H1 (cell line): ENCODE results near the gene LIPM. TPM values are rescaled to one million over a fixed set of nuclear protein-coding genes. Genes with fewer than 3 reads are reported as not detected.

Experiments used
- CTCF ChIA-PET: fragments of 300-600 bp; sonication (Branson Sonifier 250); formaldehyde crosslinking; loops from one replicate; lab custom pipeline; 2021; ENCODE audit not compliant: partially characterized antibody; lab: Charles Lee
- POLR2A ChIA-PET: fragments of 300-600 bp; sonication (Branson Sonifier 250); formaldehyde crosslinking; loops from one replicate; lab custom pipeline; 2021; ENCODE audit warnings: inconsistent platforms; ENCODE audit not compliant: partially characterized antibody; lab: Charles Lee
- DNase-seq, 2 experiments: peaks; one replicate each; pipeline versions ENCODE4 v3.0.0 to v3.0.0-alpha.2; 2010 to 2022; ENCODE audit warnings: low spot score in 2 of 2, low read depth in 1 of 2, mixed read lengths in 1 of 2
- FAIRE-seq: peaks from 2 replicates; lab custom pipeline; 2011; peaks lifted over from hg19 to GRCh38; lab: Jason Lieb, UNC
- H2AFZ ChIP-seq: 2 replicates; pipeline ENCODE4 v1.8.1; 2012; ENCODE audit warnings: low read length, inconsistent platforms
- H2AK5ac ChIP-seq: 2 replicates; pipeline ENCODE4 v1.6.1; 2013; ENCODE audit warnings: low read depth, low read length
- H2BK120ac ChIP-seq: replicated peaks from 2 replicates; pipeline ENCODE3; 2013; ENCODE audit warnings: low read depth, low read length, inconsistent platforms
- H2BK12ac ChIP-seq: 2 replicates; pipeline ENCODE4 v1.6.1; 2013; ENCODE audit warnings: low read depth, low read length
- H2BK15ac ChIP-seq: 2 replicates; pipeline ENCODE4 v1.6.1; 2013; ENCODE audit warnings: low read length
- H2BK20ac ChIP-seq: 2 replicates; pipeline ENCODE4 v1.6.1; 2013; ENCODE audit warnings: low read length
- H2BK5ac ChIP-seq: 2 replicates; pipeline ENCODE4 v1.6.1; 2013; ENCODE audit warnings: low read depth, low read length
- H3K14ac ChIP-seq: 2 replicates; pipeline ENCODE4 v1.6.1; 2013; ENCODE audit warnings: inconsistent platforms; ENCODE audit not compliant: insufficient read length
- H3K18ac ChIP-seq: 2 replicates; pipeline ENCODE4 v1.6.1; 2013; ENCODE audit warnings: low read length; ENCODE audit errors: extremely low read depth
- H3K23ac ChIP-seq: 2 replicates; pipeline ENCODE4 v1.6.1; 2013; ENCODE audit warnings: inconsistent platforms; ENCODE audit not compliant: insufficient read length
- H3K23me2 ChIP-seq: 2 replicates; pipeline ENCODE4 v1.6.1; 2013; ENCODE audit warnings: low read depth, low read length
- H3K27ac ChIP-seq: 2 replicates; pipeline ENCODE4 v1.6.1; 2011; ENCODE audit warnings: low read depth, low read length, inconsistent platforms
- H3K27me3 ChIP-seq, 4 experiments: replicated peaks in 1 of 4; 1 replicate in 1 of 4; 2 replicates in 3 of 4; pipeline versions ENCODE4 v1.6.1 to v1.8.1; 2011 to 2013; ENCODE audit warnings: low read length in 3 of 4, mild to moderate bottlenecking in 3 of 4, inconsistent platforms in 2 of 4, mixed read lengths in 2 of 4, moderate library complexity in 1 of 4; ENCODE audit not compliant: control insufficient read depth in 3 of 4, insufficient read depth in 3 of 4; ENCODE audit errors: extremely low read depth in 1 of 4
- H3K36me3 ChIP-seq, 4 experiments: 2 replicates each; pipeline versions ENCODE4 v1.6.1 to v1.8.1; 2011 to 2013; ENCODE audit warnings: mild to moderate bottlenecking in 4 of 4, low read length in 3 of 4, moderate library complexity in 2 of 4, control low read depth in 1 of 4, inconsistent platforms in 1 of 4; ENCODE audit not compliant: insufficient read depth in 4 of 4, control insufficient read depth in 2 of 4
- H3K4ac ChIP-seq: replicated peaks from 2 replicates; pipeline ENCODE3; 2013; ENCODE audit warnings: low read length, low read depth, mixed read lengths, inconsistent platforms; ENCODE audit not compliant: insufficient read length
- H3K4me1 ChIP-seq, 4 experiments: replicated peaks in 1 of 4; 1 replicate in 1 of 4; 2 replicates in 3 of 4; pipeline versions ENCODE4 v1.6.1 to v1.8.1; 2011 to 2013; ENCODE audit warnings: low read length in 3 of 4, inconsistent platforms in 2 of 4, mixed read lengths in 1 of 4; ENCODE audit not compliant: insufficient read depth in 4 of 4, control insufficient read depth in 3 of 4
- H3K4me2 ChIP-seq, 2 experiments: 2 replicates each; pipeline versions ENCODE4 v1.6.1 to v1.8.1; 2011 to 2013; ENCODE audit warnings: low read depth in 2 of 2, low read length in 2 of 2, control low read depth in 1 of 2, inconsistent platforms in 1 of 2, mild to moderate bottlenecking in 1 of 2; ENCODE audit not compliant: insufficient read depth in 1 of 2
- H3K4me3 ChIP-seq, 4 experiments: fragments of 200-600, 300-600 bp in 1 of 4; sonication (generic), shearing (Covaris generic), sonication (Bioruptor Twin) in 1 of 4; 2 replicates each; pipeline versions ENCODE4 v1.5.1 to v1.8.1; 2011 to 2016; ENCODE audit warnings: low read length in 4 of 4, low read depth in 3 of 4, control low read depth in 2 of 4, inconsistent platforms in 2 of 4, mild to moderate bottlenecking in 2 of 4, mixed read lengths in 1 of 4, moderate library complexity in 1 of 4; ENCODE audit not compliant: insufficient read depth in 2 of 4; ENCODE audit errors: extremely low read depth in 1 of 4
- H3K56ac ChIP-seq: replicated peaks from 2 replicates; pipeline ENCODE3; 2013; ENCODE audit warnings: low read depth, mild to moderate bottlenecking, mixed read lengths, low read length, inconsistent platforms; ENCODE audit not compliant: insufficient read length
- H3K79me1 ChIP-seq: 2 replicates; pipeline ENCODE4 v1.6.1; 2013; ENCODE audit warnings: low read depth, low read length, control low read depth
- H3K79me2 ChIP-seq, 2 experiments: 2 replicates each; pipeline versions ENCODE4 v1.6.1 to v1.8.1; 2012 to 2013; ENCODE audit warnings: low read length in 2 of 2, mild to moderate bottlenecking in 2 of 2, inconsistent platforms in 1 of 2; ENCODE audit not compliant: insufficient read depth in 2 of 2, control insufficient read depth in 1 of 2
- H3K9ac ChIP-seq, 4 experiments: replicated peaks in 1 of 4; 1 replicate in 1 of 4; 2 replicates in 3 of 4; pipeline versions ENCODE4 v1.6.1 to v1.8.1; 2011 to 2013; ENCODE audit warnings: low read depth in 3 of 4, low read length in 3 of 4, control low read depth in 2 of 4, mild to moderate bottlenecking in 2 of 4, moderate library complexity in 2 of 4, inconsistent platforms in 1 of 4; ENCODE audit errors: extremely low read depth in 1 of 4
- H3K9me3 ChIP-seq, 2 experiments: 2 replicates each; pipeline versions ENCODE4 v1.6.1 to v1.8.1; 2012 to 2013; ENCODE audit warnings: mild to moderate bottlenecking in 2 of 2, moderate library complexity in 2 of 2, control low read depth in 1 of 2, inconsistent platforms in 1 of 2, low read depth in 1 of 2, low read length in 1 of 2, mixed read lengths in 1 of 2; ENCODE audit not compliant: insufficient read depth in 2 of 2
- H4K20me1 ChIP-seq, 2 experiments: replicated peaks in 1 of 2; 2 replicates each; pipeline versions ENCODE3 to v1.8.1; 2011 to 2013; ENCODE audit warnings: inconsistent platforms in 2 of 2, low read length in 2 of 2, mild to moderate bottlenecking in 1 of 2; ENCODE audit not compliant: insufficient read depth in 2 of 2, control insufficient read depth in 1 of 2
- H4K5ac ChIP-seq: 2 replicates; pipeline ENCODE4 v1.6.1; 2013; ENCODE audit warnings: low read length, low read depth, mixed read lengths, inconsistent platforms; ENCODE audit not compliant: insufficient read length
- H4K8ac ChIP-seq: 2 replicates; pipeline ENCODE4 v1.8.0; 2013; ENCODE audit warnings: mild to moderate bottlenecking, moderate library complexity, low read length, inconsistent platforms; ENCODE audit not compliant: insufficient read depth; ENCODE audit errors: extremely low read depth
- H4K91ac ChIP-seq: replicated peaks from 2 replicates; pipeline ENCODE3; 2013; ENCODE audit warnings: low read length, mixed read lengths, inconsistent platforms; ENCODE audit not compliant: insufficient read length
- BRCA1 ChIP-seq: IDR thresholded peaks from 2 replicates; pipeline ENCODE4 v1.6.1; 2012; ENCODE audit warnings: low read depth, low read length, improper control_type of control experiment
- CHD2 ChIP-seq: IDR thresholded peaks from 2 replicates; pipeline ENCODE4 v1.6.1; 2012; ENCODE audit warnings: low read length, improper control_type of control experiment
- CREB1 ChIP-seq: IDR thresholded peaks from 2 replicates; pipeline ENCODE4 v1.6.1; 2012; ENCODE audit warnings: inconsistent platforms
- NANOG ChIP-seq: IDR thresholded peaks from 2 replicates; pipeline ENCODE4 v1.6.1; 2011; ENCODE audit warnings: low read length, low read depth, mild to moderate bottlenecking, inconsistent platforms; ENCODE audit not compliant: insufficient read depth, poor library complexity, severe bottlenecking
- SIN3A ChIP-seq, 2 experiments: IDR thresholded peaks in 1 of 2; conservative IDR thresholded peaks in 1 of 2; 2 replicates each; pipeline ENCODE4 v1.6.1; 2011 to 2012; ENCODE audit warnings: low read length in 2 of 2, improper control_type of control experiment in 1 of 2, low read depth in 1 of 2, mild to moderate bottlenecking in 1 of 2
- SIX5 ChIP-seq: IDR thresholded peaks from 2 replicates; pipeline ENCODE4 v1.6.1; 2011; ENCODE audit warnings: mild to moderate bottlenecking, low read depth, low read length
- TAF1 ChIP-seq: IDR thresholded peaks from 2 replicates; pipeline ENCODE4 v1.6.1; 2011; ENCODE audit warnings: mild to moderate bottlenecking, low read depth, low read length
- WGBS, 2 experiments: shearing (Covaris generic) in 1 of 2; methylation state at CpG; one replicate each; pipeline versions ENCODE4 v1.1.6 to v1.1.7; 2013 to 2015; ENCODE audit warnings: low lambda C conversion rate in 2 of 2, mixed read lengths in 2 of 2, inconsistent platforms in 1 of 2, low coverage in 1 of 2, missing lambda C conversion rate in 1 of 2; ENCODE audit not compliant: insufficient replicate concordance in 2 of 2, insufficient coverage in 1 of 2, insufficient read length in 1 of 2; ENCODE audit errors: extremely low coverage in 1 of 2, missing lambda C conversion rate in 1 of 2; 5-methylcytosine and 5-hydroxymethylcytosine counted together
- polyA plus RNA-seq, 7 experiments: library from polyadenylated mRNA; depleted of rRNA in 3 of 7; stranded (reverse) in 5 of 7; unstranded in 2 of 7; fragments of >200 nt in 5 of 7; fragments of 200-250 nt in 2 of 7; gene quantifications; 1 replicate in 5 of 7; 2 replicates in 1 of 7; 4 replicates in 1 of 7; pipeline versions ENCODE4 v1.2.1 to v1.2.3, GENCODE V29; 2011 to 2013; ENCODE audit warnings: missing spikeins in 2 of 7, mixed read lengths in 2 of 7
- total RNA-seq: library from RNA; stranded (reverse); fragmentation: NEBNext Ultra II Directional; extraction: Animal tissue kit (Norgen Biotek cat#: 25700); gene quantifications from 2 replicates; pipeline ENCODE4 v1.2.1, GENCODE V29; 2021

The LIPM gene
- total and polyA plus RNA-seq, 2 of the 8 experiments (the other 6 are each of a cell fraction or from before 2014, with no cell fraction given) = not detected

DNA sequence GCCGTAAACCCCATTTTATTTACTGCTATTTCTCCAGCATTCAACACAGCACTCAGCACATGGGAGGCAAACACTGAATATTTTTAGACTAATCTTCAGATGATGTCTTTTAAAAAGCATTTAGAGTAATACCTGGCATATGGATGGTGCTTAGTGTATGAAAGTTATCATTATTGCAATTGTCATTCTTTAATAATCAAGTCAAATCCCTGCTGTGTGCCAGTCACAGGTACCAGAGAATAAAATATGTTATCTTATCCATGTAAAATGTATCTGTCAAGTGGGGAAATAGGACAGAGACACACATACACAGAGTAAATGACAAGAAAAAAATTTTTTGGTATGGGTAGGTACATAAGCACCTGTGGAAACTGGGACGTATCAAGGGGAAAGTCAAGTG lies 30.6 kb downstream of the LIPM start:
- CTCF ChIA-PET = no interaction called here
- H3K9me3 ChIP-seq = no peaks in the 10 kb centered on the region
- TF ChIP-seq TAF1 (no peak), CREB1 (no peak), SIX5 (no peak), CHD2 (no peak), NANOG (no peak), SIN3A (conservative IDR thresholded peaks at IDR 0.05 in 1 of 2, IDR thresholded peaks at IDR 0.05 in 1 of 2; ENCODE audit: low read depth in 1 of 2, low read length in 2 of 2) (no peak), BRCA1 (no peak)

More for the DNA sequence above, 30.6 kb downstream of the LIPM start:
- Histone ChIP-seq H3K56ac (no peak overlapping the region), H2BK5ac (no peak overlapping the region), H4K5ac (no peak overlapping the region), H4K91ac (no peak overlapping the region), H4K8ac (no peak overlapping the region), H3K79me2 (no peaks in the 10 kb centered on the region), H3K4me3 (no peak overlapping the region), H3K18ac (no peak overlapping the region), H3K4me1 (no peaks in the 10 kb centered on the region), H2BK15ac (no peak overlapping the region), H3K9ac (no peak overlapping the region), H2BK20ac (no peak overlapping the region), H3K36me3 (no peaks in the 10 kb centered on the region), H2BK120ac (no peak overlapping the region), H3K23ac (no peak overlapping the region), H3K27me3 (no peaks in the 10 kb centered on the region), H2AK5ac (no peak overlapping the region), H4K20me1 (no peaks in the 10 kb centered on the region), H3K4me2 (no peak overlapping the region), H3K23me2 (no peaks in the 10 kb centered on the region), H3K14ac (no peak overlapping the region), H3K79me1 (no peaks in the 10 kb centered on the region), H2AFZ (no peak overlapping the region), H2BK12ac (no peak overlapping the region), H3K4ac (no peak overlapping the region), H3K27ac (no peak overlapping the region)
- 81% methylated on average over 2 of the region's 2 CpGs; no CpG with 5 or more reads in 1 of the 2 experiments for WGBS, 2 experiments
- DNase-seq = no peak
- POLR2A ChIA-PET = no interaction called here
- FAIRE-seq = no peak
